Stimulated activated CD4-positive, alpha-beta T cell treated with anti-CD3 and anti-CD28 coated beads, Interleukin-1b, Interleukin-23, amount 100 ng/mL, for 1 hour (primary cell): ENCODE measurements around the gene NR2E1.

Source experiments
- DNase-seq, 2 donors: peaks; one replicate each; pipeline ENCODE4 v3.0.0-alpha.2; 2020; ENCODE audit warnings: low read depth in 2 of 2

The NR2E1 gene

DNA sequence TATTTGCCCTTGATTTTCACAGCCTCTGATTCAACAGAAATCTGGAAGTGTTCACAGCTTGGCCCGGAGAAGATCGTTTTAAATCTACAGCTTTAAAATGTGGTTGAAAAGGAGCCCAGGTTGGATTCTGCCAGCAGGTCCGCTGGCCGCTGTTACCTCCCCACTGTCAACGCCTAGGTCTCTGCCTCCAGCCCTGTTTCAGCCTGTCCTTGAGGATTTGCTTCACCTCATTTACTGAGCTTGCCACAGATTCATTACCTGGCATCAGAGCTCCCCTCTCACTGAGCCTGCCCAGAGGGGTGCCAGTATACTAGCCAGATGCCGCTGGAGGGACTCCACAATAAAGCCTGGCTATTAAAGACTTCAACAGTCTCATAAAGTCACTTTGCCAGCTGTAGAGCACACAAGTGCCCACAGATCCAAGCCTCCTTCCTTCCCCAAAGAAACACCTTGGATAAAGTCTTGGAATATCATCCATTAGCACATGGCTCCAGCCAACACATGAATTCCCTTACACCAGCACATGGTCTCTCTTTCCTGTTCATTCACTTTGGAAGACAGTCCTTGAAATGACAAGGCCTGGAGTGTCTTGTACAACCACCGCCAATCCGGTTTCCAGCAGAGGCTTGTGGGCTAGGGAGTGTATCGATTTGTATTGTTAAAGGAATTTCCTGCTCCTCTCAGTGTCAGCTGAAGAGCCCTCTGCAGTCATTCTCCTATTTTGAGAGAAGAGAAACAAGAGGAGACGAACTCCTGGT lies 9.5 kb upstream of the NR2E1 start:
- no peak for DNase-seq

DNA sequence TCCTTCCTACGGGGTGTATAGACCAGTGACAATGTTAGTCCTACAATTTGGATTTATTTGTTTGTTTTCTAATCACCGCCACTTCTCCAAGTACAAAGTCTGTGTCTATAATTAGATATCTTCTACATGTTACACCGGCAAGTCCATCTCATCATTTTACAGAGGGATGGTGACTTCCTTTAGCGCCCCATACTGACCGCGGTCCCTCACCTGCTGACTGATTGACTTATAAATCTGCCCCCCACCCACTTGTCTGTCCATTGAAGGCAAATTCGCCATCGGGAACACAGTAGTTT lies 8.9 kb upstream of the NR2E1 start:
- DNase-seq, result no peak

DNA sequence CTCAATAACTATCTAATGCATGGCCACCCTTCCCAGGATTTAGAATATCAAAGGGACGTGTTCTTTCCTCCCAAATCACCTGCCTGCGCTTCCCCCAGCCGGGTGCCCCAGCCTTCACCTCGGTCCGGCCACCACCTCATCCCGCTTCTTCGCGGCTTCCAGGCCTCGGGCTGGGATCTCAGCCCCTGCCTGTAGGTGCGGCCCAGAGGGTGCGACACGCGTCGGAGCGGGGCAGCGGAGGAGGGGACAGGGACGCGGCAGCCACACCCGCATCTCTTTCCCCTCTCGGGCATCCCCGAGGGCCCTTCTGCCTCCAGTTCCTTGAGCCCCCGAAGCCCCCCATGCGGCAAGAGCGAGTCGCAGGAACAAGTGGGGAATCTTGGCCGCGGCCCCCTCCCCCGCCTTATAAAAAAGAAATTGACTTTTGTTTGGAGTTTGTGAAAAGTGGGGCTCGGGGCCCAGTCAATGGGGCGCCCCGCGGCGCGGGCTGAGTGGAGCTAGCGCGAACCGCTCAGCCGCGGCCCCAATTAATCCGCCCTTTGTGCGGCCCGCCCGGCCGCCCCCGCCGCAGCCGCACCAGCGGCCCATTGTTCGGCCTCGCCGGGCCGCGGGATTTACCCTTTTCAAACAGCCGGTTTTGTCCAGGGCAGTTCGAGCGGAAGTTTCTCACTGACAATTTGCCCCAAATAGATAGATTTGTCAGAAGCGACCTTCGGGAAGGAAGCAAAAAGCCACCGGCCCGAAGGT lies 8.4 kb upstream of the NR2E1 start:
- DNase-seq, result no peak

DNA sequence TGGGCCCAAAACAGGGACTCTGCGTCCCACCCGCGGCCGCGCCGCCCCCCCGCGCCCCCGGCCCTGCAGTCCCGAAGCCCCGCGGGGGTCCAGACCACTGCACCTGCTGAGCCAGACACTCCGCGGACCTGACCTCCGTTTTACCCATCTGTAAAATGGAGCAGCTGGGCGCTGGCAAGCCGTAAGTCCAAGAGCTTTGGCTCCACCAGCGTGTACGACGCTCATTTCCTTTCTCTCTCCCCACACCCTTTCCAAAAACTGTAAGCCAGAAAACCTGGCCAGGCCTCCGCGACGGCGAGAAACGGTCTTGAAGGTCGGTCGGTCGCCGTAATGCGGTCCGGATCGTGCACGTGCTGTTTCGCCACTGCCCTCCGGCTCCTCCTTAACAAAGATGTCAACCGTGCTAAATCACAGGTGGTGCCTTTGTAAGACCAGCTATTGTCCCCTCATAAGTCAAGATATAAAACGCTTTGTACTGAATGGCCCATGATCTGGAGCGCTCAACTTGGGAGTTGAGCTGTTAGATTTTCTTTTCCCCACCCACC lies 7.8 kb upstream of the NR2E1 start:
- DNase-seq, result no peak

DNA sequence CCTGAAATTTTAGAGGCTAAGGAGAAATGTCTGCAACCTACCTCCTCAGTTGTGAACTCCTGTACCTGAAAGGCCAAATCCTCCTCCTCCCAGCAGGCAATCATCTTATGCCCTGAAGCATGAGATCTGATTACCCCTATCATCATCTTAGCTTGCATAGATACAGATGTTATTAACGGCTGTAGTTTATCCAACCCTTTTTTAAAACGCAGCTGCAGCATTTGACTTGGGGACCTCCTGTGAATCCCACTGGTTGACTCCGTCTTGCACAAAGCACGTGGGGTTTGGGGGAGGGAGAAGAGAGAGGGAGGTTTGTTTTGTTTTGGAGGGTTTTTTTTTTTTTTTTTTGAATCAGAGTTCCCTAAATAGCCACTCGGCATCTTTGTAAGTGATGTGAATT lies 5.8 kb upstream of the NR2E1 start:
- no peak for DNase-seq

DNA sequence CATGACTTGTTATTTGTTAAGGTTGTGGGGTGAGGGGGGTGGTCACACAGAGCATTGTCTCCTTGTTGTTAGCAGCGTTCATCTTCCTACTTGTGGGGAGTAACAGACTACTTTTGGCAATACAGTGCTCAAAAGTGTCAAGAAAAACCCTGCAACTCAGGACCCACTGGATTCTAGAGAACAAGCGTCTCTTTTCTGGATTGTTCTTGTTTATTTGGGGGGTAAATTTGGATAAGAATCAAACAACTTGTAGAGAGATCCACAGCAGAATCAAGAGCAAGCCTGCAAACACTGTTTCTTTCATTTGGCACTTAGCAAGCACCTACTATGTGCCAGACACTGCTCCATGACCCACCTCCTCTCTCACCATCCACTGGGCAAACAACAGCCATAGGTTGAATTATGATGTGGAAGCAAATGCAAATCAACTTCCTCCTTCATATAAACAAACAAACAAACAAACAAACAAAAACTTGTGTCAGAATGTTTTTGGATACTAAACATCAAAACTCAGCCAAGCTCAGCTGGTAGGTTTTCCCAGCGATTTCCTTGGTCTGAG lies 4.0 kb upstream of the NR2E1 start:
- no peak for DNase-seq

DNA sequence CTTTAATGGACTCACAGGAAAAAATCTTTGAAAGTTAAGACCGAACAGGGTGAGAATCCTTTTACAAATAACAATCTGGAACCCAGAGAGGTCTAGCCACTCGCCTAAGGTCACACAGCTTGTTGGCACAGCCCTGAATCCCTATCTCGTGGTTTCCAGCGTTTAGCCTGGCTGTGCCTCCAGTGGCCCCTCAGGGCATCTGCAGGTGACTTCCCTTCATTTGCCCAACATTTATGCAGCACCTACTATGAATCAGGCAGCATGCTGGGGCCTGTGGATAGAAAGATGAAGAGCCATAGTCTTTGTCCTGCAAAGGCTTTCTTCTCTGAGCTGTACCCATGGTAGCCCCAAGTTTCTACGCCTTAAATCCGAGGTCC lies 2.6 kb upstream of the NR2E1 start:
- DNase-seq, result no peak

DNA sequence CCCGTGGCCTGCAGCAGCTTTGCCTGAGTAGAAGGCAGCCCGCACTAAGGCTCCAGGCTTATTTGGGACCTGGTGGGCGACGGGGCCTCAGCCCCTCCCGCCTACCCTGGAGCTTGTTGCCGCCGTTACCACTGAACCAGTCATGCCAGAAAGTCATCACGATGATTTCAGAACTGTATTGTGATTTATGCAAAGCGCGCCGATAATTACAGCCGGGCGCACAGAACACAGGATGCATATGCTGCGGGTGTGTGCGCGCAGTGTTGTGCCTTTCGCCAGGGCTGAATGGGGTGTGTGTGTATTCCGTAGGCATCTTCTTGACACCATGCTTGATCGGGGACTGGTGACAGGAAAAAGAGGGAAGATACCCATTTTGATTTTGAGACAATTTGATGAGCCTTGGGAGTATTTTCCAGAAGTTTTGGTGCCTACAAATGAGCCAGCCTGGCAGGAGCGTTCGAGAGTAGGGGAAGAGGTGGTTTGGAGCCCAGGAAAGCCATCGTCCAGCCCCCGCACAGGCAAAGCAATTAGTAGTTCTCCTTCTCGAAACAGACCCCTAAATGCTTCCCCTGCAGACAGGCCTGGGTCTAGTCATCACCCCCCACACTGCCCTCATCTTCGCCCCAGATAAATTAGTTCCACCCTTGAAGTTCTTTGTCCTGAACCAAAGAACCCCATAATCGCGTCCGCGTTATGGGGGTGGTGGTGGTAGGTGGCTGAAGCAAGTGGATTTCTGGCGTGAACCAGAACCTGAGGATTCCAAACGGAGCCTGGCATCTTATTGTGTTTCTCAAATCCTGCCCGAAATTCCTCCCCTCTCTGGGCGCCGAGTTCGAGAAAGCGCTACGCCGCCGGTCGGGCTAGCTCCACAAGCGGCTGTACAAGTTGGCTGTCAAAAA lies 1.9 kb upstream of the NR2E1 start:
- no peak for DNase-seq

DNA sequence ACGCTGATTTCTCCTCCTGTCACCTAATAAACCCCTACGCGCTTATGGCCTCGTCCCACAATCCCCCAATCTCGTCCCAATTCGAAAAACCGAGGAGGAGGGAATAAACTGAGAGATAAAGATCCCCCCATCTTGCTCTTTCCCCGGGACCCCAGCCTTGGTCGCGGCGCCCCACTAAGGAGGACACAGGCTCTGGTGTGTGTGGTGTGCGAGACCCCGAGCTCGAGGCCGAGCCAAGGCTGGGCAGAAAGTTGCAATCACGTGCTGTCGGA lies 1.3 kb upstream of the NR2E1 start:
- DNase-seq, result no peak

DNA sequence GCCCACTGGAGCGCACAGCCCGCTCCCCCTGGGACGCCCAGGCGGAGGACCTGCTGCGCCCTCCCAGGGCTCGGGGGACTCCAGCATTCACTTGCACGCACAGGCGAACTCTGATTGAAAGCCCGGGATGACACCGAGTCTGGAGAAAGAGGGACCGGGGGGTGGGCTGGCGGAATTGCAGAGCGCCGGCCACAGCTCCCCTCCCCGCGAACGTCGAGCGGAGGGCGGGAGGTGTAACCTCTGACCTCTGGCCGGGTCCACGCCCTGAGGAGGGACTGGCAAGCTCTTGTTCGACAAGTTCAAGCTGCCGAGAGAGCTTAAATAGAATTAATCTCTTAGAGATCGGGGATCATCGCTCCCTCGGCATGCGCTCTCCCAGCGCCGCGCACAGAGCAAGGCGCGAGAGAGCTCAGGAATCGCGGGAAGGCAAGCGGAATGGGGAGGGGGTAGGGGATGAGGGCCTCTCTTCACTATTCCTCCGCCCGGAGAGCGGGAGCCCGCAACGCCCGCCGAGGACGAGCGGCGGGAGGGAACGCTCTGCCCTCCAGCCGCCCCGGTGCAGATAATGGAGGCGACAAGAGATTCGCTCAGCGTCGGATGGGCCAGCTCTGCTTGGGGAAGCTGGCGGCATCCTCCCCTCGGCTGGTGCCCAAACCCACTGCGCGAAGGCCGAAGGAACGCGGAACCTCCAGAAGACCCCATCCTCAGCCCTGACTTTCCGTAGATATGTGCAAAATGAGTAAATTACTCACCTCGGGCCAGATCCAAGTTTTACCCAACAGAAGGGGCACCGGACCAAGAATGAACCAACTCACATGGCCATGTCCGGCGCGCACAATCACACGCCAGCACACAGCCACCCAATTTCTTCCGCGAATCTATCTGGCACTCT lies 761 bp upstream of the NR2E1 start:
- DNase-seq, result no peak

DNA sequence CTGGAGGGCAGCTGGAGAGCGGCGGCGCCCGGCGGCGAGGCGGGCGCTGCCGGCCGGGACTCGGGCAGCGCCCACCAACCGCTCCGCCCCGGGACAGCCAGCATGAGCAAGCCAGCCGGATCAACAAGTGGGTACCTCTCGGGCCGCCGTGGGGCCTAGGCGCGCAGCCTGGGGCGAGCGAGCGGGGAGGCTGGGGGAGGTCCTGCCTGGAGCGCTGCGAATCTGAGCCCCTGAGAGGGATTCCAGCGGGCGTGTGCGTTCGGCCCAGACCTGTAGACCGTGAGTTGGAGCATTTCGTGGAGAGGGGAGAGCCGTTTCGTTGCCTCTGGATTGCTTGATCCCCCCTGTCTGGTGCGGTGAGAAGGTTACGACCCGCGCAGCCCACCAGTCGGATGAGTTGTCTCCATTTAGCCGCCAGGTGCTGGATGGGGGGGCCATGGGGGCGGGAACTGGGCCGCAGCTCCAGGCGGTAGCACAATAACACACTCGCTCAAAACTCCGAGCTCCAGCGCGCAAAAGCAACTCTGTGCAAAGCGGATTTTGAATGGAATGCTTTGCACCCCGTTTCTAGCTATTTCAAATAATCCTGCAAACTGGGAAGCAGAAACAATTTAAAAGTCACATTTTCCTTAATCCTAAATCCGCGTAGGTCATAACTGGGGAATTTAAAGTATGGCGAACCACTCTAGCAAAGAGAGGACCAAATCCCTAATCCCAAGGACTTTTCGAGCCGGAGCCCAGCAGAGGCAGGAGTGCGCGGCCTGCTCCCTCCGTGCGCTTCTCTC lies 1.0 kb downstream of the NR2E1 start:
- DNase-seq, result no peak

DNA sequence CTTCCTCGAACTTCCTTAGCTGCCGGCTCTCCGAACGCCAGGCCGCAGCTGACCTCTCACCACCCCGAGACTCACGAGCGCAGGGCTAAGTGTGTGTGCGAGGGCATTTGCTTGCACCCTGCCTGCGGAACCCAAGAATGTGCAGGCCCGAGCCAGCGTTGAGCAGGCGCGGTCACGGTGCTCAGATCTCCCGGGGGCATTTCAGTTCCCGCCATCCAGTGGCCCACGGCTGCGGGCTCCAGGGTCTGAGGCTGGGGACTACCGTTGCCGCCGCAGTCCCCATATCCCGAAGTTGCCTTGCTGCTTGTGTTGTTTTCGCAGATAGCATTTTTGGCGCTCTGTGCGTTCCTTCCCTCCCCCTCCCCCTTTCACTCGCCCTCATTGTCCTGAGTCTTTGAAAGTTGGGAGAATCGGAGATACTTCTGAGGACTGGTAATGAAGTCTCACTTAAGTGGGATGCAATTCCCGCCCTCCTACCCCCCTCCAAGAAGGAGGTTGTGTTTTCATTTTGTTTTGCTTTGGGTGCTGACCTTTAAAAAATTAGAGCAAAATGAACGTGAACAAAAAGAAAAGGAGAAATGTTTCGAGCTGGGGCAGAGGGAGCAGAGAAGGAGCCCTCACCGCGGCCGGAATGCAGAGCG lies 1.7 kb downstream of the NR2E1 start:
- no peak for DNase-seq

DNA sequence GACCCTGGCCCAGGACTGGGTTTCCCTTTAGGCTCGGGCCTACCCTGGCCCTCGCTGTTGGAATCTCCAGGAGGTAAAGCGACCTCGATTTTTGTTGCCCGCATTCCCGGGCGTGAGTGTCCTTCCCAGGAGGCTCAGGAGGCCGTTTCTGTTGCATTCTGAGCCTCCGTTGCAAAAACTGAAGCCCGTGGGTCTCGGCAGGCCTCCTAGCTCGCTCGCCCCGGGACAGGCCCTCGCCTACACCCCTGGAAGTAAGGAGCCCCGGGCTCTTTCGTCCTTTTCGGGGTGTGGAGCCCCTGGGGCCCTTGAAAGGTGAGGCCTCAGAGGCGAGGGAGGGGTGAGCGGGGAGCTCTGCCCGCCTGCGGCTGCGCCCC lies 2.3 kb downstream of the NR2E1 start:
- no peak for DNase-seq

DNA sequence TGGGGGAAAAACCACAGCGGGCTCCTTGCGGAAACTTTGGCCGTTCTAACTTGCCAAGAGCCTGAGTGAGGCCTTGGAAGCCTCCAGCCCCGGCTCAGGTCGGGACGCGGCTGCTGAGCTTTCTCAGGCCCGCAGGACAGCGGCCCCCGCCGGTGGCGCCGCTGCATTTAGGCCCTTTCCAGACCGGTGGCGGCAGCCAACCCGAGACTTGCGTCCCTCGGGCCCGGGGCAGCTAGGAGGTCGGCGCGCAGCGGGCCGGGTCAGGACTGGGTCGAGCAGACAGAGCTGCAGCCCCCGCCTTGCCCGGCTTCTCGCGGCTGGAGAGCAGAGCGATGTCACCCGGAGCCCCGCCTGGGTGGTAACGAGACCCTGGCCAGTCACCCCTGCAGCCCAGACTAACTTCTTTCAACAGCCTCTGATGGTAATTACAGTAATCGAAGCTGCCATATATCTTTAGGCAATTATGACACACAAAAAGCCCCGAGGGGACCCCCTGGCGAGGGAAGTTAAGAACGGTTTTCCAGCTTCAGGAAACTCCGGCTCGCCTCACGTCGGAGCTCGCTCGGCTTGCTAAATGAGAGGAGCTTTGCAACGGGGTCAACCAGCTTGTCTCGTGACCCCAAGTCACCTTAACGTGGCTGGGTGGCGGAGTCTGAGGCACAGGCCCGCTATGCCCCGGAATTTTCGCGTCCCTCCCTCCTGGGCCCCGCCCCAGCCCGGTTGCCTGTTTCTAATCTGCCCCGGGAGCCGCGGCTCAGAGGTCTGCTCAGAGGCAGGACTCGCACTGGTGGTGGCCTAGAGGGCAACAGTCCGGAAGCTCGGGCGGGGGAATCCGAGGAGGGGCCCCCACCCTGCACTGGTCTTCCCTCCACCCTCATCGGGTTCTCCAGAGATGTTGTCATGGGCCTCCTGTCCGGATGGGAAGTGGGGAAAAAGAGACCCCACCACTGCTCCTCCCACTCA lies 3.0 kb downstream of the NR2E1 start:
- DNase-seq, result no peak

DNA sequence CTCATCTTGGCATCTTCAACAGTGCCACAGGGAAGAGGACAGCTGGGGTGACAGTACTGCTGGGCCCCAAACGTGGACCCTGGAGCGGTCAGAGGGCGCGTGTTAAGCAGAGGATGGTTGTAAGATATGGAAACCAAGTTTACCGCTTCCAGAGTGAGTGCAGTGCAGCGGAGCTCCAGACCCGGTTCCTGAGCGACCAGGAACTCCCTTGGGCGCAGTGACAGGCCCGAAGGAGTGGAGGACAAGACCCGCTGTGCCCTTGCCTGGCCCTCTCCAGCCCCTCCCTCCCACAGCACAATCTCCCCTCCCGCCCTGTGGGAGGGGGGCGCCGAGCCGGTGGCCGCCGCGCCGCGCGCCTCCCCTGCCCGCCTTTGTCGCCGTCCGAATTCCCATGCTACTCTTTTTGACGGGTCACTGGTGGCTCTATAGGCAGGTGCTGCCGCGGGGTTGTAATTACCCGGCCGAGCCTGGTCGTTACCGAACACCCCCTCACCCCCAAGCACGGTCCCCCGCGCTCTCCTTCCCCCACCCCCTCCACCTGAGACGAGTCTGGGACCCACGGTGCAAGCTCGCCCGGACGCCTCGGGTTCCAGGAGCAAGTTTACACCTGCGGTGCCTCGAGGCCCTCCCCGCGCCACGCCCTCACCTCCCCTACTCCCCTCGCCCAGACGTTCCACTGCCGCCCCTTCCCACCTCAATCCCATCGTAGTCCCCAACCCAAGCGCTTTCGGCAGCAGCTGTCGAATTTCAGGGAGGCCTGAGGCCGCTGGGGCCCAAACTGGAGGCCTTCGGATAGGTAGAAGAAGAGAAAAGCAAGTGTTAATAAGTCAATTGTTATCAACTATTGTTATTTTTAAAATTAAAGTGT lies 3.9 kb downstream of the NR2E1 start:
- DNase-seq, result no peak

DNA sequence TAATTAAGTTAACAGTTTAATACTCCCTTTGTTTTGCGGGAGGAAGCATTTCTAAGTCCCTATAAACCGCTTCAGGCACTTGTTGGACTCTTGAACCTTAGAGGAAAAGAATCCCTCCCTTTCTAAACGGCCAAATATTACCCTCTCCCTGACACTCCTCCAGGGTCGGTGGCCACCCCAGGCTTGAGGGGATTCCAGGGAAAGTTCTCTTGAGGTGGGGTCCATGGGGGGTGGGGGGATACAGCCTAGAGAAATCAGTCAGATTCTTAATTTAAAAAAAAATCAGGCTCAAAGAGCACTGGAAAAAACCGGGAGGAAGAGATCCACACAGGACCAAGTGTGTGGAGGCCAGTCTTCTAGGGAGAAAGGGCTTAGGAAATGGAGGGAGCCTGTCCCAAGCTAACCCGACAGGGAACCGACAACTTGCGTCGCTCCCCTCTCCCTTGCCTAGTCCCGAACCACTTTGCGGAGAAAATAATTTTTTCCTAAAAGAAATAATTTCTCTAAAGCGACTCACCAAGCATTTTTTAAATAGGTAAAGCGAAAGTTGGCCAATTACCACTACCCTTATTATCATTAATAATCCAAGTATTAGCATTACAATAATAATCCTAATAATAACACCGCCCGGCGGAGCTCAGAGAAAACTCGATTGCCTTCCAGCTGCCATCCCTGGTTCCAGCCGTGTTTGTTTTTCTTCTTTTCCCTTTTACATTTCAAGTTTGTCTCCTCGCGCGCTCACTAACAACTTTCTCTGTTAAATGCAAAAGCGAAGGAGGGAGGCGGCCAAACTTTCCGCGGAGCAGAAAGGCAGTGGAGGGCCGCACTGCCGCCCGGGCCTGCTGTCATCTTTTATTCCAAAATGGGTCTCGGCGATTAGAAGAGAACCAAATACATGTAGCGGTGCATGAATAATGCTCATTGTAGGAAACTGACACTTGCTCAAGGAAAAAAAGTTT lies 4.8 kb downstream of the NR2E1 start:
- no peak for DNase-seq
